Right lobe of liver (tissue), 4 donors: ENCODE measurements around the gene LMBR1L.

Source experiments
- POLR2A ChIP-seq: fragments of 450-650 bp; IDR thresholded peaks from one replicate; pipeline ENCODE4 v1.6.1; 2017; ENCODE audit warnings: antibody characterized with exemption, mild to moderate bottlenecking
- TF ChIP-seq, protein P1 (sequence below), 4 donors: fragments of 200-600 bp in 3 of 4; fragments of 450-650 bp in 1 of 4; IDR thresholded peaks; one replicate each; pipeline versions ENCODE4 v1.5.1 to v1.8.0; 2016 to 2022; ENCODE audit warnings: antibody characterized with exemption in 4 of 4, mild to moderate bottlenecking in 2 of 4
- donor health status: DM: no; HTN: no; CAD: no.
- donor health status: DM: no; HTN: no; CAD: no.
- donor health status: DM: no; HTN: yes; CAD: no.

DNA sequence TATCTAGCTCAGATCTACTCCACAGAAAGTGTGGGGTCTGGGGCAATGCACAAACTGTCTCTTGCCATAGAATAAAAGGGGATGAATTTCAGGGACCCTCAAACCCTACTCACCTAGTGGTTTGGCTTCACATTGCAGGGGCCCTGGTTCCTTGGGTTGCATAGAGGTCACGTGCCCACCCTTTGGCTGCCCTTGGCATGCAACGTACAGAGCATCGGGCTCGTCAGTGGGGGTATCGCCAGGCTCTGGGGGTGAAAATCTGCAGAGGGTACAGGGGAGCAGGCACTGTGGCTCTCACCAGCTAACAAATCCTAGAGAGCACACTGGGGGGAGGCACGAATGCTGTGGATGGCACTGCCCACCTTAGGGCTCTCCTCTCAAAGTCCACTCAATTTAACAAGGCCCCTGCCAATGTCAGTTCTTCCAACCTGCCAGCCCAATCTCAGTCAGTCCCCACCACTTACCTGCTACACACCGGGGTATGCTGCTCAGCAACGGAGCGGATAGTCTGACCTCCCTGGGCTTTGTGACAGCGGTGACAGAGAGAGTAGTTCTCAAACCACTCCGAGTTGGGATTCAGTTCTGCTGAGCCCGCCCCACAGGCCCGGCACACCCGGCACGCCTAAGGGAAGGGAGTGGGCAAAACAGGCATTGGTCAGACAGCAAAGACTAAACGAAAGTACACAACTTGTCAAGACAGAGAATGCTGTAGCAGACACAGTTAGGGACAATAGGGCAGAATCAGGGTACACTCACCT lies 58.0 kb downstream of the LMBR1L start:
- TF ChIP-seq, protein P1, sequence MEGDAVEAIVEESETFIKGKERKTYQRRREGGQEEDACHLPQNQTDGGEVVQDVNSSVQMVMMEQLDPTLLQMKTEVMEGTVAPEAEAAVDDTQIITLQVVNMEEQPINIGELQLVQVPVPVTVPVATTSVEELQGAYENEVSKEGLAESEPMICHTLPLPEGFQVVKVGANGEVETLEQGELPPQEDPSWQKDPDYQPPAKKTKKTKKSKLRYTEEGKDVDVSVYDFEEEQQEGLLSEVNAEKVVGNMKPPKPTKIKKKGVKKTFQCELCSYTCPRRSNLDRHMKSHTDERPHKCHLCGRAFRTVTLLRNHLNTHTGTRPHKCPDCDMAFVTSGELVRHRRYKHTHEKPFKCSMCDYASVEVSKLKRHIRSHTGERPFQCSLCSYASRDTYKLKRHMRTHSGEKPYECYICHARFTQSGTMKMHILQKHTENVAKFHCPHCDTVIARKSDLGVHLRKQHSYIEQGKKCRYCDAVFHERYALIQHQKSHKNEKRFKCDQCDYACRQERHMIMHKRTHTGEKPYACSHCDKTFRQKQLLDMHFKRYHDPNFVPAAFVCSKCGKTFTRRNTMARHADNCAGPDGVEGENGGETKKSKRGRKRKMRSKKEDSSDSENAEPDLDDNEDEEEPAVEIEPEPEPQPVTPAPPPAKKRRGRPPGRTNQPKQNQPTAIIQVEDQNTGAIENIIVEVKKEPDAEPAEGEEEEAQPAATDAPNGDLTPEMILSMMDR (IDR thresholded peaks at IDR 0.05): no peak
- TF ChIP-seq POLR2A: no peak
